ENCODE results near the gene NSDHL.
"Not testable (repeated sequence)": the region's sequence is repeated elsewhere in the genome, so short reads cannot be mapped to it uniquely, and the experiment has no call there.

The NSDHL gene

DNA sequence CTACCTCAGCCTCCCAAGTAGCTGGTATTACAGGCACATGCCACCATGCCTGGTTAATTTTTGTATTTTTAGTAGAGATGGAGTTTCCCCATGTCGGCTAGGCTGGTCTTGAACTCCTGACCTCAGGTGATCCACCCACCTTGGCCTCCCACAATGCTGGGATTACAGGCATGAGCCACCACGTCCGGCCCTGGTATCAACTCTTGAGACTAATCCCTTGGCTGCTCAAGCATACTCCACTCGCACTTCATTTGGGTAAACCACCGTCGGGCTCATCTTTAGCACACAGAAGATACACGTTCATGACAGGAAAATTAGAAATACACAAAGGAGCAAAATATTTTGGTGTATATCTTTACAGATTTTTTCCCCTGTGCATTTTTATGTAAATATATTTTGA lies 79.2 kb downstream of the NSDHL start:
- Mint-ChIP-seq H3K4me1 (peaks cover 17% of the 10 kb centered on the region), H3K27me3 (peaks cover 28% of the 10 kb centered on the region)
- not testable (repeated sequence) for H3K36me3 Mint-ChIP-seq, H3K9me3 Mint-ChIP-seq, H3K4me3 Mint-ChIP-seq, H3K27ac Mint-ChIP-seq
- ATAC-seq, result peak; percentile 67

DNA sequence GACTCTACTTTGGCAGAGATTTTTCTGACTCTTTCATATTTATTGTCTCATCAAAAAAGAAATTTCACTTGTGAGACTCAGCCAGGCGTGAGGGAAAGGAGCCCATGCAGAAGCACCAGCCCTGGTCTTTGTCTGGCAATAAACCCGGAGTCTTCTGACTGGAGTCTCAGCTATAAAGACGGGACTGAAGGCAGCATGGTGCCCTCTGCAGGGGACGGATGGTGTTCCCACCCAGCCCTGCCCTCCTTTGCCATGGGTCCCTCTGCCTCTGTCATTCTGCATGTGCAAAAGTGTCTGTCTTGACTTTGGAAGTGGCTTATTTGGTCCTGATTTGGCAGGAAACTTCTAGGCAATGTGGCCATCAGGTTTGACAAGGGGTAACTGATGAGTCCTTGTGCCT lies 81.2 kb downstream of the NSDHL start:
- no peaks in the 10 kb centered on the region for H3K9me3 Mint-ChIP-seq
- peaks cover 21% of the 10 kb centered on the region for H3K27me3 Mint-ChIP-seq
- no peak for ATAC-seq
- H3K4me1 Mint-ChIP-seq, result peaks cover 13% of the 10 kb centered on the region
- no peak overlapping the region for H3K27ac Mint-ChIP-seq
- H3K36me3 Mint-ChIP-seq, result no peaks in the 10 kb centered on the region
- H3K4me3 Mint-ChIP-seq, result no peak overlapping the region

DNA sequence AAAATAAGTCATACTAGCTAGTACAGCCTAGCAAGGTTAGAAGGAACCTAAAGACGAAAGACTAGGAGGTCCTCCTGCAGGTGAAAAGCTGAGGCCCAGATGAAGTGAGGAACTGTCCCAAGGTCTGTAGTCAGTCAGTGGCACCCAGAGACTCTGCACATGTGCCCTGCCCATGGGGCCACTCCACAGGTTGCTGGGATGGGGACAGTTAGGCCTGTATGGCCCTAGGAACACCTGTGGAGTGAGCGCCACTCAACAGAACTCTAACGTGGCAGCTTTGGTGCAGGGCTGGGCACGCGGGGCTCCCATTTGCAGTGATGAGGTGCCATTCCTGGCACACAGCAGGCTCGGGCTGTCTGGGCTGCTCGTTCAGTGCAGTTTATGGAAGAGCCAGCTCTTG lies 81.8 kb downstream of the NSDHL start:
- Mint-ChIP-seq H3K36me3 (no peaks in the 10 kb centered on the region), H3K9me3 (no peaks in the 10 kb centered on the region), H3K4me3 (no peak overlapping the region), H3K4me1 (peaks cover 11% of the 10 kb centered on the region), H3K27ac (no peak overlapping the region), H3K27me3 (peaks cover 16% of the 10 kb centered on the region)
- ATAC-seq, result no peak

DNA sequence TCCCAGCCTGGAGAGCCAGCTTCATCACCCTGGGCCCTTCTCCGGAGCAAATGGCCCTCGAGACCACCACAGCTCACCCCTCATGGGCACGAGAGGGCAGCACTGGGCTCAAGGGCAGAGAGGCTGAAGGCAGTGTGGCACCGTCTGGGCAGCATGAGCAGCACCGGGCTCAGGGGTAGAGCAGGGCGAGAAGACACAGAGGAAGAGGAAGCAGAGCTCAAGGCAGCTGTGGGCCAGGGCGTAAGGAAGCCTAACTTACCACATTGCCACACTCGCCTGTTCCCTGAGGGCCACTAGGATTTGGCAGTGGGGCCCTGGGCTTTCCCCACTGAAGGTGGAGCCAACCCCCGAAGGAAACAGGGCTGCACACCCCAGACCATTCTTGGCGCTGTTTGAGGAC lies 82.5 kb downstream of the NSDHL start:
- Mint-ChIP-seq H3K4me3 (no peak overlapping the region), H3K4me1 (peaks cover 11% of the 10 kb centered on the region), H3K36me3 (no peaks in the 10 kb centered on the region), H3K27me3 (peaks cover 9% of the 10 kb centered on the region), H3K9me3 (no peaks in the 10 kb centered on the region), H3K27ac (no peak overlapping the region)
- ATAC-seq, result no peak

DNA sequence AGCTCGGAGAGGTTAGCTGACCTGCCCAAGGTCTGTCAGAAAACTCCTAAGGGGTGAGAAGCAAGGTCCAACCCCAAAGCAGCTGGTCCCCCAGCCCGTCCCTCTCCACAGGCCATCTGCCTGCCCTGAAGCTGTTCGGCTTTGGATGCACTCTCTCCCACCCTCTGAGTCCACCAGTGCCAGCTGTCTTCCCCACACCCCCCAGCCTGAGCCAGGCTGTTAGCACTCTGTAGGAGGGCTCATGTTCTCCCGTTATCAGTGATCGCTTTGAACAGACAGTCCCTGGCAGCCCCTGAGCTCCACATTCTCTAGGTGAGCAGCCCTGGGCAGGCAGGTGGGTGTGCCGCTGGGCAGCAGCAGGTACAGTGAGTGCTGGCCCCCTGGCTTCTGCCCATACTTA lies 83.0 kb downstream of the NSDHL start:
- no peak overlapping the region for H3K27ac Mint-ChIP-seq
- H3K4me1 Mint-ChIP-seq, result peaks cover 11% of the 10 kb centered on the region
- ATAC-seq, result no peak
- H3K36me3 Mint-ChIP-seq, result no peaks in the 10 kb centered on the region
- H3K9me3 Mint-ChIP-seq, result no peaks in the 10 kb centered on the region
- no peak overlapping the region for H3K4me3 Mint-ChIP-seq
- peaks cover 9% of the 10 kb centered on the region for H3K27me3 Mint-ChIP-seq

DNA sequence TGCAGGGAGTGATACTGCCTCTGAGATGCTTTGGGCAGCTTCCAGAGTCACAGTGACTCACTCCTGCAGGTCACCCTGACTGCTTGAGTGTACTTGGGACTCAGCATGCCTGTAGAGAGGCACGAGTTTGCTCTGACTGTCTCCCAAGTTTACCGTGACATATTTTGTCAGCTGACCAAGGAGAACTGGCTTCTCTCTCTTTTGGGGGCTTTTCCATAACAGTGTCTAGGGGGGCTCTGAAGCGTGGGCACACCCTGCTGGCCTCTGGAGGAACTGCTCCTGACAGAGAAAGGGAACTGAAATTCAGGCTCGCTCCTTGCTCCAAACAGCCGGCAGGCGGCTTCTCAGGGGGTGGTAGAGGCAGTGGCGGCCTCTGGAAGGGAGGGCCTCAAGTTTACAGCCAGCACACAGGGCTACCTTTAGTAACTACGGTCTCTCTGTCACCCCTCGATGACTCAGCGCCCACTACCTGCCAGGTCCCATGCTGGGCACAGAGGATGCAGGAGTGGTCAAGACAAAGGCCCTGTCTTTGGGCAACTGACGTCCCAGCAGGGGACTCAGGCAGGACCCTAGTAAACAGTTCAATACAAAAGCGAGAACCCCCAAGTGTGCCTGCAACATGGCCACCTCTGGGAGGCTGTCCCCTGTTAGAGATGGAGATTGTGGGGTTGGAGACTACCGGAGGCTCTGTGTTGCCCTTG lies 84.8 kb downstream of the NSDHL start:
- peaks cover 9% of the 10 kb centered on the region for H3K4me1 Mint-ChIP-seq
- ATAC-seq, result peak; percentile 71
- H3K36me3 Mint-ChIP-seq, result no peaks in the 10 kb centered on the region
- H3K9me3 Mint-ChIP-seq, result no peaks in the 10 kb centered on the region
- no peak overlapping the region for H3K4me3 Mint-ChIP-seq
- no peak overlapping the region for H3K27ac Mint-ChIP-seq
- peaks cover 9% of the 10 kb centered on the region for H3K27me3 Mint-ChIP-seq

DNA sequence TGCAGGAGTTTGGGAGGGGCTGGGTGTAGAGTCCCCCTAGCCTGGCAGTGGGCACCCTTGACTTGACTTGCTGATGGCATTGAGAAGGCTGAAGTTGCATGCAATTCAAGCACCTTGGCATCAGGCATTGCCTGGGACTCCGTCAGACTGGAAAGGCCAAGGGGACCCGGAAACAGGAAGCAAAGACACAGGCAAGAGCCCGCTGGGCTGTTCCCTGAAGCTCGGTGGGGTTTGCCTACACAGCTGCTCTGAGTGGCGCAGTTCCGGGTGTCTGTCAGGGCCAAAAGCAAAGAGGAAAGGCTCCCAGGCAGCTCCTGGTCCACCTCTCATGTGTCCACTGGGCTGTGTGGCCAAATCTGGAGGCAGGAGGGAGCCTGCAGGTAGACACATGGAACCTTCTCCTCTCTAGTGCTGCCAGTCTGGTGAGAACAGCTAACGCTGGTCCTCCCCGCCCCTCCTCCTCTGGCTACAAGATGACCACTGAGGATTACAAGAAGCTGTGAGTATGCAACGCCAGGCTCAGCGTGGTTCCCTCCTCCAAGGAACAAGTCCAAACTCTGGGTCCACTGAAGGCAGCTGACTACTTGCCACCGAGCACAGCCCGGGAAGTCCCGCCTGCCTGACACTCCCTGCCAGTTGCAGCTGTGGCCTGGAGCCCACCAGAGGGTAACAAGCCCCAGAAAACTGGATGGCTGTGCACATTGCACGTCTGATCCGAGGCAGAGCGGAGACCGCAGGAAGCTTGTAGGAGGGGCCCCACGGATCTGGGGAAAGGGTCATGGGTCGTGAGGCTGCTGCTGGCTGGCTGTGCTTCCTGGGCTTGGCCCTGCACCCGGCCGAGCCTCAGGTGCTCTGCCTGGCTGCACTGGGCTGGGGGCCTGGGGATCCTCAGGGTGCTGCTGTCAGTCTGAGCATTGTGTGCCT lies 87.1 kb downstream of the NSDHL start:
- ATAC-seq, result no peak
- H3K9me3 Mint-ChIP-seq, result no peaks in the 10 kb centered on the region
- H3K27me3 Mint-ChIP-seq, result peaks cover 9% of the 10 kb centered on the region
- H3K36me3 Mint-ChIP-seq, result no peaks in the 10 kb centered on the region
- no peak overlapping the region for H3K27ac Mint-ChIP-seq
- H3K4me1 Mint-ChIP-seq, result peaks cover 4% of the 10 kb centered on the region
- H3K4me3 Mint-ChIP-seq, result no peak overlapping the region

DNA sequence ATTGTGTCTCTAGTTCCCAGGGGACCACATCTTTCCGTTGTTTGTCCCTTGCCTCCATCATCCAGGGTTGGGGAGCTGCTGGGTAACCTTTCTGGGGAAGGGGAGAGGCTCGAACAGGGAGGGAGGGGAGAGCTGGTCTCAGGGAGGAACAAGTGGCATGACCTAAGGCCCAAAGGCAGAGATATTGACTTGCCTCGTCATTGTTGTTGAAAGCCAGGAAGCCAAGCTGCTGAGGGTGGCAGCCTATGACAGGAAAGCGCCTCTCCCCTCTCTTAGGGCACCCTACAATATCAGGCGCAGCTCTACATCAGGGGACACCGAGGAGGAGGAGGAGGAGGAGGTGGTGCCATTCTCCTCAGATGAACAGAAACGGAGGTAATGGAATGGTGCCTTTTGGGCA lies 87.8 kb downstream of the NSDHL start:
- no peak for ATAC-seq
- Mint-ChIP-seq H3K4me1 (peaks cover 4% of the 10 kb centered on the region), H3K4me3 (no peak overlapping the region), H3K36me3 (no peaks in the 10 kb centered on the region), H3K27me3 (peaks cover 9% of the 10 kb centered on the region), H3K27ac (no peak overlapping the region), H3K9me3 (no peaks in the 10 kb centered on the region)

All from stimulated activated memory B cell treated with anti-CD40 and anti-IgM and Interleukin-4, amounts not matched to agents 10 μg/mL and 1 μg/mL and 100 μg/mL, for 72 hours (primary cell).